A549 treated with CORT108297 at 1 μM for 4 hours (cell line): ENCODE data around the gene DDT. TPM values are rescaled to one million over a fixed set of nuclear protein-coding genes. Genes with fewer than 3 reads are reported as not detected.

Experiments used
- total RNA-seq: library from RNA; stranded (reverse); fragments of 200-300 nt; extraction: Qiagen RNA extraction; gene quantifications from 5 replicates; pipeline ENCODE4 v1.2.3, GENCODE V29; 2022

DDT gene
- 108 to 180 TPM (median 165 TPM) in 5 replicates for total RNA-seq

GRCh38 chr22:23974345-23974744 lies at the start of gene DDT:
Gene DDT, minus strand, starts transcription at chr22:23974441. Its CDS starts 27 bp downstream, at chr22:23974414.

GRCh38 chr22:24005201-24005600 lies 31.0 kb upstream of the DDT start, which contains the start of gene GSTT4:
Gene GSTT4, minus strand, starts transcription at chr22:24005453. Its CDS starts 97 bp downstream, at chr22:24005356.

GRCh38 chr22:23979557-23980240 lies 5.5 kb upstream of the DDT start, which contains the start of gene GSTT2:
Gene GSTT2, plus strand, starts transcription at chr22:23980134.

GRCh38 chr22:23966568-23966967 lies 7.7 kb downstream of the DDT start, which contains the start of gene DDTL:
Gene DDTL, plus strand, starts transcription at chr22:23966888. Its CDS starts 27 bp downstream, at chr22:23966915.

GRCh38 chr22:23961084-23961771 lies 13.0 kb downstream of the DDT start, which contains the start of gene GSTT2B:
Gene GSTT2B, minus strand, starts transcription at chr22:23961195. Its CDS starts 64 bp downstream, at chr22:23961131.

Other genes with a start within 250 kb of the DDT start
- 0.82 to 1.3 TPM (median 0.96 TPM) in 5 replicates for gene ZNF70, start 223.3 kb downstream of the DDT start, total RNA-seq
- 0.82 to 1.9 TPM (median 1.00 TPM) in 5 replicates for gene VPREB3, start 220.0 kb downstream of the DDT start, total RNA-seq
- not detected in 5 replicates for gene C22orf15, start 211.5 kb downstream of the DDT start, total RNA-seq
- gene CHCHD10, start 206.5 kb downstream of the DDT start, total RNA-seq: 73.8 to 194 TPM (median 186 TPM) in 5 replicates
- gene MMP11, start 201.6 kb downstream of the DDT start, total RNA-seq: 0.12 to 0.24 TPM (median 0.21 TPM) in 5 replicates
- 47.8 to 56.3 TPM (median 51.4 TPM) in 5 replicates for gene SMARCB1, start 187.5 kb downstream of the DDT start, total RNA-seq
- gene DERL3, start 135.4 kb downstream of the DDT start, total RNA-seq: 0.17 to 1.6 TPM (median 0.34 TPM) in 5 replicates
- 6.4 to 9.9 TPM (median 9.7 TPM) in 5 replicates for gene SLC2A11, start 116.6 kb downstream of the DDT start, total RNA-seq
- gene MIF, start 80.1 kb downstream of the DDT start, total RNA-seq: 477 to 982 TPM (median 945 TPM) in 5 replicates
- 0.21 to 0.47 TPM (median 0.35 TPM) in 5 replicates for gene GSTT2B, start 13.2 kb downstream of the DDT start, total RNA-seq
- 1.5 to 2.1 TPM (median 1.9 TPM) in 5 replicates for gene DDTL, start 7.6 kb downstream of the DDT start, total RNA-seq
- 0.11 to 0.20 TPM in 2 of 5 replicates, not detected in the others for gene GSTT2, start 5.7 kb upstream of the DDT start, total RNA-seq
- gene GSTT4, start 31.0 kb upstream of the DDT start, total RNA-seq: not detected in 5 replicates
- 18.4 to 27.6 TPM (median 24.8 TPM) in 5 replicates for gene CABIN1, start 36.9 kb upstream of the DDT start, total RNA-seq
- gene SUSD2, start 207.0 kb upstream of the DDT start, total RNA-seq: 51.8 to 70.7 TPM (median 69.9 TPM) in 5 replicates